Mononuclear cell (primary cell): Measurements from ENCODE around the gene CATSPERD. TPM values are rescaled to one million over a fixed set of nuclear protein-coding genes. Genes with fewer than 3 reads are reported as not detected.
A peak's percentile ranks its signal among the peaks of the same experiment; 100 is the strongest.

Experiments used
- H3K27me3 ChIP-seq: 2 replicates; pipeline ENCODE4 v1.6.0; 2011; ENCODE audit warnings: low read length, control low read depth; ENCODE audit not compliant: insufficient read depth
- H3K4me1 ChIP-seq: 2 replicates; pipeline ENCODE4 v1.5.1; 2011; ENCODE audit warnings: mild to moderate bottlenecking, low read length, control low read depth; ENCODE audit not compliant: insufficient read depth
- H3K4me3 ChIP-seq: 2 replicates; pipeline ENCODE4 v1.5.1; 2011; ENCODE audit warnings: mild to moderate bottlenecking, low read length, moderate library complexity
- H3K9me3 ChIP-seq: 2 replicates; pipeline ENCODE4 v1.5.1; 2011; ENCODE audit warnings: low read depth, mild to moderate bottlenecking, control low read depth, low read length
- total RNA-seq: library from RNA; depleted of rRNA; stranded (reverse); fragments of >200 nt; gene quantifications from one replicate; pipeline ENCODE4 v1.2.3, GENCODE V29; 2012

The CATSPERD gene
- total RNA-seq, 1 donor, result not detected

DNA sequence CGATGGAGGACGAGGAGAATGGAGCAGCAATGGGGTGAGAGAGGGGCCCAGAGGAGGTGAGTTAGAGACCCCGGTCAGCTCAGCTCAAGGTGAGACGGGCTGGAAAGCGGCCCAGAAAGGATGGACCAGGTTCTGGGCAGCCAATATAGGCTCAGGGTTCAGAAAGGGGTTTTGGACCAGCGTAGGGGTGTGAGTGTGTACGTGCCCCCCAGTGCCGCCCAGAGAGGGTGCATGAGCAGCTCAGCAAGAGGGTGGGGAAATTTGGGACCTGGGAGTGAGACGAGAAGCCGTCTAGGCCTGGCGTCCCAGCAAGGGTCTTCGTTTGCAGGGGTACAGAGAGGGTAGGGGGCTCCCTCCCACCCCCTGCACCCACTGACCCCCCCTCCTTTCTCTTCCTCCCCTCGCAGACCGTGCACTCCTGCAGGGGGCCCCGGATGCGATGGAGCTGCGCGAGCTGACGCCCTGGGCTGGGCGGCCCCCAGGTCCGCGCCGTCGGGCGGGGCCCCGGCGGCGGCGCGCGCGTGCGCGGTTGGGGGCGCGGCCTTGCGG lies 107.0 kb downstream of the CATSPERD start:
- Histone ChIP-seq H3K9me3 (no peaks in the 10 kb centered on the region), H3K4me3 (peak overlapping the region; percentile 55), H3K27me3 (no peaks in the 10 kb centered on the region), H3K4me1 (peaks cover 27% of the 10 kb centered on the region)

DNA sequence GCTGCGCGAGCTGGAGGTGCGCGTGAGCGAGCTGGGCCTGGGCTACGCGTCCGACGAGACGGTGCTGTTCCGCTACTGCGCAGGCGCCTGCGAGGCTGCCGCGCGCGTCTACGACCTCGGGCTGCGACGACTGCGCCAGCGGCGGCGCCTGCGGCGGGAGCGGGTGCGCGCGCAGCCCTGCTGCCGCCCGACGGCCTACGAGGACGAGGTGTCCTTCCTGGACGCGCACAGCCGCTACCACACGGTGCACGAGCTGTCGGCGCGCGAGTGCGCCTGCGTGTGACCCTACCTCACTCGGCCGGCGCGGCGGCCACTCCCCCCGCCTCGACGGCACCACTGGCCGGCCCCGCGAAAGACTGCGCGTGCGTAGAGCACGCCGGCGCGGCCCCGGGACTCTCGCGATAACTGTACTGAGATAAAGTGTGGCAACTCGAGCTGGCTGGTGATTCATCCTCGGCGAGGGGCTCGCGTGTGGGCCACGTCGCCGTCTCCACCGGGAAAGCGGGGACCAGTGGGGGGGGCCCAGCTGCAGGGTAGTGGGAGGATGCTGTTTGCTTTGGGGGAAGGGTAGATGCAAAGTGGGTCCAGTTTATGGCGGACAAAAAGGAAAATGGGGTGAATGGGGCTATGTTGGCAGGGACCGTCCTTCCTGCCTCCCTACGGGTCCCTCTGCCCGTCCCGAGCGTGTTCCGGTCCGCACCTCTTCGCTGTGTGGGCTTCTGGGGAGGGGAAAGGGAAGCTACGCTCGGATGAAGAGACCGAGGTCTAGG lies 107.6 kb downstream of the CATSPERD start:
- Histone ChIP-seq H3K4me3 (peak overlapping the region; percentile 55), H3K4me1 (peaks cover 27% of the 10 kb centered on the region), H3K27me3 (no peaks in the 10 kb centered on the region), H3K9me3 (no peaks in the 10 kb centered on the region)

Other genes with a start within 250 kb of the CATSPERD start
- 0.84 TPM for gene TINCR, start 152.7 kb upstream of the CATSPERD start, total RNA-seq
- 107 TPM for gene SAFB2, start 97.9 kb upstream of the CATSPERD start, total RNA-seq
- 140 TPM for gene SAFB, start 97.6 kb upstream of the CATSPERD start, total RNA-seq
- 8.5 TPM for gene MICOS13, start 40.1 kb upstream of the CATSPERD start, total RNA-seq
- gene HSD11B1L, start 39.6 kb upstream of the CATSPERD start, total RNA-seq, result 3.5 TPM
- gene RPL36, start 30.3 kb upstream of the CATSPERD start, total RNA-seq, result 378 TPM
- 46.4 TPM for gene LONP1, start 491 bp upstream of the CATSPERD start, total RNA-seq
- gene PRR22, start 64.1 kb downstream of the CATSPERD start, total RNA-seq, result 0.42 TPM
- gene DUS3L, start 70.5 kb downstream of the CATSPERD start, total RNA-seq, result 42.8 TPM
- gene NRTN, start 84.4 kb downstream of the CATSPERD start, total RNA-seq, result 0.10 TPM
- gene FUT6, start 119.1 kb downstream of the CATSPERD start, total RNA-seq, result not detected
- gene FUT3, start 130.8 kb downstream of the CATSPERD start, total RNA-seq, result 0.21 TPM
- 3.8 TPM for gene FUT5, start 149.9 kb downstream of the CATSPERD start, total RNA-seq
- gene NDUFA11, start 183.2 kb downstream of the CATSPERD start, total RNA-seq, result 59.5 TPM
- gene VMAC, start 184.2 kb downstream of the CATSPERD start, total RNA-seq, result 18.2 TPM
- gene CAPS, start 193.6 kb downstream of the CATSPERD start, total RNA-seq, result 10.6 TPM